Heart left ventricle (tissue), 13 donors: ENCODE results near the gene PDCD6IP.

Source experiments
- POLR2A ChIP-seq, 2 donors: fragments of 450-650 bp; IDR thresholded peaks; one replicate each; pipeline ENCODE4 v1.6.1; 2017; ENCODE audit warnings: antibody characterized with exemption in 2 of 2, mild to moderate bottlenecking in 2 of 2, moderate library complexity in 2 of 2
- TF ChIP-seq, protein P1 (sequence below), 12 donors: fragments of 200-600 bp; sonication (generic) in 4 of 12; IDR thresholded peaks; one replicate each; pipeline versions ENCODE4 v1.5.0 to v1.8.0; 2018 to 2022; ENCODE audit warnings: antibody characterized with exemption in 12 of 12, mild to moderate bottlenecking in 5 of 12
- donor health status: ischemic (EF 13 %, LVEDD 7.1; RV severe dilation, severe dysfunction).
- donor health status: DM: no; HTN: yes; CAD: no.
- donor health status: DM: no; HTN: no; CAD: no.
- donor health status: ischemic (EF 25% LVEDD 6.9; RV normal size, moderate dysfunction).
- donor health status: ischemic (EF 25% LVEDD 5.7; RV mildly dilated, moderate dysfunction).
- donor health status: ischemic (EF 35%, LVEDD 5.7; RV mildly dilated, moderate dysfunction).
- donor health status: nonischemic (EF 11% LVEDD 7.7; RV severe dilation, severe dysfunction).
- donor health status: DM: yes; HTN: yes; CAD: no.
- donor health status: PGD.
- donor health status: ischemic (EF 29% LVEDD 5.4; RV normal size, mild dysfunction).
- donor health status: nonischemic (EF 23%, LVEDD 6.1; RV moderate dilation, normal function).

DNA sequence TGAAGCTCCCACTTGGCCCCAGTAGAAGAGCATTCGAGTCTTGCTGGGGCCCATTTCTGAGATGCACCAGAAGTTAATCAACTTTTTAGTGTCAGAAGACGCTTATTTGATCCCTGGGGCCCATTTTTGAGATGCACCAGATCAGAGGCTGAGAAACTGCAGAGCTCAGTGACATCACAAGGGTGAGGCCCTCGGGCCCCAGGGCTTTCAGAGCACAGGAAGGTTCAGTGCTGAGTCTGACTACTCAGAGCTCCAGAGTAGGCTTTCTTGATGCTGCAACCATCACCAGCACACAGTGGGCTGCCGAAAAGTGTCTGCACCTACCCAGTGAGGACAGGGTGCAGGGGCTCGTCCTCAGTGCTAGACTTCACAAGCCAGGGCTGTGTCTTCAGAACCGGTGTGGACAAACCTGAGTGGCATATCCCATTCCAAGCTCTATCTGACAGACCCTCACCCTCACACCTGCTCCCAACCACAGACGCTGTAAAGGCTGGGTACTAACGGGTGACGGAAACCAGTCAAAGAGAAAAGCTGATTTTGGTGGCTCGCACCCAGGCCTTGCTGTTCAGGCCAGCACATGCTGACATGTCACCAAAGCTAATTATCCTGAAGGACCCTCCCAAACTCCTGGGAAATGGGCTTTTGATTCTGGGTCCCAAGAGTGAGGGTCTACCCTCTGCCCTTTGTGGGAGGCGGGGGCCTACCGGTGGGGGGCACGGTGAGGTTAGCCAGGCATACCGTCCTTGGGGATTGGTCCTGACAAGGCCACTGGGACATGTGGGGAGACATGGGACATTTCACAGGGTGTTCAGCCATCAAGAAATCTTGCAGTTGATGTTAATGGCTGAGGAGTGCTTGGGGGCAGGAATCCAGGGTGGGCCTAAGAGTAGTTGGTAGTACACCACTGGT is 83.0 kb downstream of the PDCD6IP start:
- TF ChIP-seq, protein P1, sequence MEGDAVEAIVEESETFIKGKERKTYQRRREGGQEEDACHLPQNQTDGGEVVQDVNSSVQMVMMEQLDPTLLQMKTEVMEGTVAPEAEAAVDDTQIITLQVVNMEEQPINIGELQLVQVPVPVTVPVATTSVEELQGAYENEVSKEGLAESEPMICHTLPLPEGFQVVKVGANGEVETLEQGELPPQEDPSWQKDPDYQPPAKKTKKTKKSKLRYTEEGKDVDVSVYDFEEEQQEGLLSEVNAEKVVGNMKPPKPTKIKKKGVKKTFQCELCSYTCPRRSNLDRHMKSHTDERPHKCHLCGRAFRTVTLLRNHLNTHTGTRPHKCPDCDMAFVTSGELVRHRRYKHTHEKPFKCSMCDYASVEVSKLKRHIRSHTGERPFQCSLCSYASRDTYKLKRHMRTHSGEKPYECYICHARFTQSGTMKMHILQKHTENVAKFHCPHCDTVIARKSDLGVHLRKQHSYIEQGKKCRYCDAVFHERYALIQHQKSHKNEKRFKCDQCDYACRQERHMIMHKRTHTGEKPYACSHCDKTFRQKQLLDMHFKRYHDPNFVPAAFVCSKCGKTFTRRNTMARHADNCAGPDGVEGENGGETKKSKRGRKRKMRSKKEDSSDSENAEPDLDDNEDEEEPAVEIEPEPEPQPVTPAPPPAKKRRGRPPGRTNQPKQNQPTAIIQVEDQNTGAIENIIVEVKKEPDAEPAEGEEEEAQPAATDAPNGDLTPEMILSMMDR (IDR thresholded peaks at IDR 0.05), result no peak
- TF ChIP-seq POLR2A (IDR thresholded peaks at IDR 0.05), result no peak
